K562 (cell line): ENCODE measurements around the gene BNC2.

ENCODE experiments used
- CTCF ChIP-seq, 3 experiments: IDR thresholded peaks in 2 of 3; conservative IDR thresholded peaks in 1 of 3; 2 replicates each; pipeline ENCODE4 v1.5.1; 2011 to 2012; ENCODE audit warnings: low read length in 3 of 3, mild to moderate bottlenecking in 3 of 3, control low read depth in 2 of 3, improper control_type of control experiment in 1 of 3, inconsistent platforms in 1 of 3, low read depth in 1 of 3, mixed read lengths in 1 of 3, moderate library complexity in 1 of 3; ENCODE audit not compliant: insufficient read depth in 2 of 3
- CUX1 ChIP-seq: fragments of 200-800 bp; sonication (Bioruptor generic); IDR thresholded peaks from 2 replicates; pipeline ENCODE4 v1.6.1; 2016; ENCODE audit warnings: missing genetic modification characterization, missing compliant biosample characterization
- FOXK2 ChIP-seq, 2 experiments: fragments of 450-650 bp; IDR thresholded peaks in 1 of 2; conservative IDR thresholded peaks in 1 of 2; 2 replicates each; pipeline ENCODE4 v1.6.1; 2016; ENCODE audit warnings: low read depth in 2 of 2, mild to moderate bottlenecking in 1 of 2
- POLR2A ChIP-seq: fragments of 450-650 bp; conservative IDR thresholded peaks from 2 replicates; pipeline ENCODE4 v1.6.1; 2016
- RBM14 ChIP-seq: fragments of 200-400 bp; formaldehyde crosslinking; IDR thresholded peaks from 2 replicates; pipeline ENCODE4 v1.6.1; 2018; ENCODE audit warnings: low read depth, mild to moderate bottlenecking, low read length, moderate library complexity, borderline replicate concordance; ENCODE audit not compliant: insufficient read depth
- ZNF561 ChIP-seq: fragments of 450-650 bp; formaldehyde crosslinking; conservative IDR thresholded peaks from 2 replicates; pipeline ENCODE4 v1.4.0; 2020; ENCODE audit warnings: mild to moderate bottlenecking, moderate library complexity

GRCh38 chr9:16391369-16391768 is 479.1 kb downstream of the BNC2 start:
- TF ChIP-seq CTCF (IDR thresholded peaks at IDR 0.05 in 2 of 3, conservative IDR thresholded peaks at IDR 0.05 in 1 of 3; ENCODE audit: insufficient read depth in 2 of 3, low read depth in 1 of 3, low read length in 3 of 3) (no peak), POLR2A (no peak), FOXK2 (conservative IDR thresholded peaks at IDR 0.05 in 1 of 2, IDR thresholded peaks at IDR 0.05 in 1 of 2; ENCODE audit: low read depth in 2 of 2) (no peak), CUX1 (CRISPR knock-in tag) (no peak), RBM14 (no peak), ZNF561 (CRISPR knock-in tag) (no peak)
